ENCODE results near the gene EMC6.
A peak's percentile ranks its signal among the peaks of the same experiment; 100 is the strongest.

EMC6 gene

DNA sequence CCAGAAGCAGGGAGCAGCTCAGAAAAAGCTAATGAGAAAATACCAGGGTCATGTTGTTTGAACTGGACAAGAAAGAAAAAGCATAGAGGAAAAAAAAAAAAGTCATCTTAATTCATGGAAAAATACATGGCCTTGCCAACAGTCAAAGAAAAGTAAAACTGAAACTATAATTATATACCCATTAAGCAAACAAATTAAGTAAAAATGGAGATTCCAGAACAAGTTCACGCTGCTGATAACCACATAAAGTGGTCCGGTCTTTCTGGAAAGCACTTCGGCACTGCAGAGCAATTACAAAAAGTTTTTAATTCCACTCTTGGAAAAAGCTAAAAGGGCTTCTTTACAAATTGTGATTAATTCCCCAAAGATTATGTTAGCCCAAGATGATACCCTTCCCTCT lies 39.8 kb downstream of the EMC6 start:
- TF ChIP-seq, protein P1, sequence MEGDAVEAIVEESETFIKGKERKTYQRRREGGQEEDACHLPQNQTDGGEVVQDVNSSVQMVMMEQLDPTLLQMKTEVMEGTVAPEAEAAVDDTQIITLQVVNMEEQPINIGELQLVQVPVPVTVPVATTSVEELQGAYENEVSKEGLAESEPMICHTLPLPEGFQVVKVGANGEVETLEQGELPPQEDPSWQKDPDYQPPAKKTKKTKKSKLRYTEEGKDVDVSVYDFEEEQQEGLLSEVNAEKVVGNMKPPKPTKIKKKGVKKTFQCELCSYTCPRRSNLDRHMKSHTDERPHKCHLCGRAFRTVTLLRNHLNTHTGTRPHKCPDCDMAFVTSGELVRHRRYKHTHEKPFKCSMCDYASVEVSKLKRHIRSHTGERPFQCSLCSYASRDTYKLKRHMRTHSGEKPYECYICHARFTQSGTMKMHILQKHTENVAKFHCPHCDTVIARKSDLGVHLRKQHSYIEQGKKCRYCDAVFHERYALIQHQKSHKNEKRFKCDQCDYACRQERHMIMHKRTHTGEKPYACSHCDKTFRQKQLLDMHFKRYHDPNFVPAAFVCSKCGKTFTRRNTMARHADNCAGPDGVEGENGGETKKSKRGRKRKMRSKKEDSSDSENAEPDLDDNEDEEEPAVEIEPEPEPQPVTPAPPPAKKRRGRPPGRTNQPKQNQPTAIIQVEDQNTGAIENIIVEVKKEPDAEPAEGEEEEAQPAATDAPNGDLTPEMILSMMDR (IDR thresholded peaks at IDR 0.05; ENCODE audit: insufficient read depth, low read depth, low read length, missing control alignments): no peak

DNA sequence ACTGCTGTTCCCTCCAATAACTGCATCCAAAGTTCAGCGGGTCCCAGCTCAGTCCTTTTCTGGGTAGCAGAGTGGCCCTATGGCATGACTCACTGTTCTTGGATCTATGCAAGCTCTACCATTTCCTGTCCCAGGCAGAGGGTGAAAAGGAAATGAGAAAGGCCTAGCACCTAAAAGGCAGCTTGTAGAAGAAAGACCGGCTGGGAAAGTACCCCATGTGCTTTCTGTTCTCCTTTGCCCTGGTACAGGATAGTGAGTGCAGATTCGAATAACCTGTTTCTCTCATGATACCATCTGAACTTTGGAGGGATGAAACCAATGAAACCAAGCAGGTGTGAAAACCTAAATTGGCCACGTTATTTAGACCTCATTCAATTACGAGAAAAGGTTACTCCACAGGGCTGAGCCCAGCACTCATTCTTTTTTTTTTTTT lies 42.4 kb downstream of the EMC6 start:
- DNase-seq (ENCODE audit: low read depth): peak; percentile 99

More for the DNA sequence above, 39.8 kb downstream of the EMC6 start:
- no peak for DNase-seq (ENCODE audit: low read depth)
- H3K4me3 ChIP-seq (ENCODE audit: low read depth, low read length): no peak overlapping the region

DNA sequence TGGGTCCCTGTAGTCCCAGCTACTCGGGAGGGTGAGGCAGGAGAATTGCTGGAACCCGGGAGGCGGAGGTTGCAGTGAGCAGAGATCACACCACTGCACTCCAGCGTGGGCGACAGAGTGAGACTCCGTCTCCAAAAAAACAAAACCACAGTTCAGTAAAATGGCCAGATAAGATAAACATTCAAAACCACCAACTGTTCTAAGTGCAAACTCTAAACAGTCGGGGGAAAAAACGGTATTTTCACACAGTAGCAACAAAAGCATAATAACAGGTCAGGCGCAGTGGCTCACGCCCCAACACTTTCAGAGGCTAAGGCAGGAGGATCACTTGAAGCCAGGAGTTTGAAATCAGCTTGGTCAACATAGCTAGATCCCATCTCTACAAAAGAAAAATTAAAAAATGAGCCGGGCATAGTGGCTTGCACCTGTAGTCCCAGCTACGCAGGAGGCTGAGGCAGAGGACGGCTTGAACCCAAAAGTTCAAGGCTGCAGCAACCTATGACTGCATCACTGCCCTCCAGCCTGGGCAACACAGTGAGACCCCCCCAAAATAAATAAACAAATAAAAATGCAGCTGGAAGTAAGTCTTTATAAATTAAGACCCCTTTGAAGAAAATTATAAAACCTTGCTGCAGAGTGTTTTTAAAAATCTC lies 44.3 kb downstream of the EMC6 start:
- DNase-seq (ENCODE audit: low read depth): peak; percentile 74
- TF ChIP-seq, protein P1 (IDR thresholded peaks at IDR 0.05; ENCODE audit: insufficient read depth, low read depth, low read length, missing control alignments): no peak

More for the DNA sequence above, 42.4 kb downstream of the EMC6 start:
- no peak overlapping the region; the same call in 1 of the 2 replicates for H3K4me3 ChIP-seq (ENCODE audit: low read depth, low read length)
- TF ChIP-seq, protein P1 (IDR thresholded peaks at IDR 0.05; ENCODE audit: insufficient read depth, low read depth, low read length, missing control alignments): no peak

DNA sequence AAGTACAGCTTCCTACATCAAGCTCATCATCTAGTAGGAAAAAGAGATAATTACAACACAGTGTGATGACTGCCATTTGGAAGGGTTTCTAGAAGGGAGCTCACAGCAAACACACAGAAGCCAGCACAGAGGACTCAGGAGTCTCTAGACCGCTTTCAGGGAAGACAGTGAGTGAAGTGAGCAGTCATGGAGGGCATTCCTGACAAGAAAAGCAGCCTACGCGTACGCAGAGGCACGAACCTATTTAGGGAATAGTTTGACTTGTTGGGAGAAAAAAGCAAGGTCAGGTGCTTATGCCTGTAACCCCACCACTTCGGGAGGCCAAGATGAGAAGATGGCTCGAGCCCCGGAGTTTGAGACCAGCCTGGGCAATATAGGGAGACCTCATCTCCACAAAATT lies 46.7 kb downstream of the EMC6 start:
- DNase-seq (ENCODE audit: low read depth): no peak
- TF ChIP-seq, protein P1 (IDR thresholded peaks at IDR 0.05; ENCODE audit: insufficient read depth, low read depth, low read length, missing control alignments): no peak
- no peak overlapping the region for H3K4me3 ChIP-seq (ENCODE audit: low read depth, low read length)

More for the DNA sequence above, 44.3 kb downstream of the EMC6 start:
- H3K4me3 ChIP-seq (ENCODE audit: low read depth, low read length): no peak overlapping the region

DNA sequence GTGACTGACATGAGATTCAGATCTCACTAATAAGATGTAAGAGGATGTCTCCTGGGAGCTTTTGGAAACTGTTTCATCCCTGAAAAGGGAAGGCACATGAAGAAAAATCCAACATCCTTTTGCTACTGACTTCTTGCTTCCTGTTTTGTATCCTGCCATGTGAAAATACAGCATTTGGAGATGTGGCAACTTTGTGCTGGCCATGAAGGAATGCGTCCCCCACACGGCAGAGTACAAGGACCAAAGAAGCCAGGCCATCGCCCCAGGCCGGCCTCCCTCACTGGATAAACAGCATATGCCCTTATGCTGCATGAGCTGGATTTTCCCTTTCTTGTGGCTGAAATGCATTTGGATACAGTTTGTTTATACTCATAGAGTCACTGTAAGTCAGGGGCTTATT lies 49.6 kb downstream of the EMC6 start:
- TF ChIP-seq, protein P1 (IDR thresholded peaks at IDR 0.05; ENCODE audit: insufficient read depth, low read depth, low read length, missing control alignments): no peak
- DNase-seq (ENCODE audit: low read depth): no peak
- H3K4me3 ChIP-seq (ENCODE audit: low read depth, low read length): no peak overlapping the region

DNA sequence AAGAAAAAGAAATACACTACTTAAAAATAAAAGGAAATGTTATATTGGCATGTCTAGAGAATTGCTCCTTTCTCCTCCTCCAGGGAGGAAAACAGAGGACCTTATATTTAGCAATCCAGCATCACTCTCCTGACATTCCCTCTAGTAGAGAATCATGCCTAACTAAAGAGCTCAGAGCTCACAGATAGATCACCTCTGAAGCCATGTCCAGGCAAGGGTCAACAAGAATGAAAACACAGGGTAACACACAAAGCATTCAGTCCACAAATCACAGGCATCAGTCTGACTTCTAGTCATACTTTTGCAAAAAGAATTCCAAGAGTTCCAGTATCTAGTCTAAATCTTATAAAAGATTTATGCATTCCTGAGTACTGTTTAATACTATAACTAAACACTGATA lies 50.7 kb downstream of the EMC6 start:
- no peak overlapping the region for H3K4me3 ChIP-seq (ENCODE audit: low read depth, low read length)
- TF ChIP-seq, protein P1 (IDR thresholded peaks at IDR 0.05; ENCODE audit: insufficient read depth, low read depth, low read length, missing control alignments): no peak
- no peak for DNase-seq (ENCODE audit: low read depth)

All from GM12865 (cell line).